ENCODE data around the gene BTRC. TPM values are rescaled to one million over a fixed set of nuclear protein-coding genes. Genes with fewer than 3 reads are reported as not detected.

BTRC gene
- polyA plus RNA-seq, 3 donors: 2.8 to 4.3 (median 3.1) TPM

DNA sequence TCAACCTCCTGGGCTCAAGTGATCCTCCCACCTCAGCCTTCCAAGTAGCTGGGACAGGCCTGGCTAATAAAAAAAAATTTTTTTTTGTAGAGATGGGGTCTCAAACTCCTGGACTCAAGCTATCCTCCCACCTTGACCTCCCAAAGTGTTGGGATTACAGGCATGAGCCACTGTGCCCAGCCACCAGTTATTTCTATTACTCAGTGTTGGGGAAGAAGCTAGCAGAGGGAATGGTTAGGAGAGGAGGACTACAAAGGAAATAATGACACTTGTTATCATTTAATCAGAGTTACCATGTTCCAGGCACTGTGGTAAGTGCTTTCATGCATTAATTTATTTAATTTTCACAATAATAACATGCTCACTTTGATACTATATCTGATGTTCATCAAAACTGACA, 17.6 kb upstream of the BTRC start:
- Histone ChIP-seq H3K4me2 (replicated peaks; ENCODE audit: extremely low read depth, low read length, poor library complexity, severe bottlenecking) (no peak overlapping the region), H3K9me3 (replicated peaks in 1 of 2; ENCODE audit: control insufficient read depth in 1 of 2, insufficient read depth in 1 of 2, low read length in 2 of 2) (no peaks in the 10 kb centered on the region), H3K4me3 (replicated peaks in 1 of 3; ENCODE audit: low read depth in 2 of 3, low read length in 3 of 3) (no peak overlapping the region), H2AFZ (ENCODE audit: insufficient read depth, low read depth, low read length, poor library complexity, severe bottlenecking) (no peak overlapping the region), H3K36me3 (replicated peaks in 1 of 2; ENCODE audit: control insufficient read depth in 1 of 2, insufficient read depth in 2 of 2, low read length in 2 of 2) (no peaks in the 10 kb centered on the region), H3K27me3 (ENCODE audit: control insufficient read depth in 2 of 2, insufficient read depth in 2 of 2, low read length in 2 of 2) (peaks cover 0 to 8% of the 10 kb centered on the region in 2 donors), H4K20me1 (ENCODE audit: insufficient read depth, low read length) (no peaks in the 10 kb centered on the region), H3K79me2 (ENCODE audit: insufficient read depth, low read length) (no peaks in the 10 kb centered on the region), H3K4me1 (ENCODE audit: control insufficient read depth in 1 of 2, insufficient read depth in 2 of 2, low read length in 2 of 2) (no peaks in the 10 kb centered on the region), H3K9ac (ENCODE audit: insufficient read depth, low read length, poor library complexity, severe bottlenecking) (no peak overlapping the region), H3K27ac (ENCODE audit: low read depth in 1 of 2, low read length in 2 of 2) (no peak overlapping the region)
- Mint-ChIP-seq H3K36me3 (no peaks in the 10 kb centered on the region), H3K27ac (no peak overlapping the region), H3K4me3 (no peak overlapping the region), H3K4me1 (no peaks in the 10 kb centered on the region), H3K9me3 (peaks cover 0 to 5% (median 0%) of the 10 kb centered on the region in 7 donors), H3K27me3 (ENCODE audit: low read depth in 3 of 3) (peaks cover 13 to 32% (median 24%) of the 10 kb centered on the region in 3 donors)
- DNase-seq: no peak
- intact Hi-C loops (cut with micrococcal nuclease): no loop called here
- TF ChIP-seq, protein P1, sequence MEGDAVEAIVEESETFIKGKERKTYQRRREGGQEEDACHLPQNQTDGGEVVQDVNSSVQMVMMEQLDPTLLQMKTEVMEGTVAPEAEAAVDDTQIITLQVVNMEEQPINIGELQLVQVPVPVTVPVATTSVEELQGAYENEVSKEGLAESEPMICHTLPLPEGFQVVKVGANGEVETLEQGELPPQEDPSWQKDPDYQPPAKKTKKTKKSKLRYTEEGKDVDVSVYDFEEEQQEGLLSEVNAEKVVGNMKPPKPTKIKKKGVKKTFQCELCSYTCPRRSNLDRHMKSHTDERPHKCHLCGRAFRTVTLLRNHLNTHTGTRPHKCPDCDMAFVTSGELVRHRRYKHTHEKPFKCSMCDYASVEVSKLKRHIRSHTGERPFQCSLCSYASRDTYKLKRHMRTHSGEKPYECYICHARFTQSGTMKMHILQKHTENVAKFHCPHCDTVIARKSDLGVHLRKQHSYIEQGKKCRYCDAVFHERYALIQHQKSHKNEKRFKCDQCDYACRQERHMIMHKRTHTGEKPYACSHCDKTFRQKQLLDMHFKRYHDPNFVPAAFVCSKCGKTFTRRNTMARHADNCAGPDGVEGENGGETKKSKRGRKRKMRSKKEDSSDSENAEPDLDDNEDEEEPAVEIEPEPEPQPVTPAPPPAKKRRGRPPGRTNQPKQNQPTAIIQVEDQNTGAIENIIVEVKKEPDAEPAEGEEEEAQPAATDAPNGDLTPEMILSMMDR (IDR thresholded peaks at IDR 0.05): no peak

DNA sequence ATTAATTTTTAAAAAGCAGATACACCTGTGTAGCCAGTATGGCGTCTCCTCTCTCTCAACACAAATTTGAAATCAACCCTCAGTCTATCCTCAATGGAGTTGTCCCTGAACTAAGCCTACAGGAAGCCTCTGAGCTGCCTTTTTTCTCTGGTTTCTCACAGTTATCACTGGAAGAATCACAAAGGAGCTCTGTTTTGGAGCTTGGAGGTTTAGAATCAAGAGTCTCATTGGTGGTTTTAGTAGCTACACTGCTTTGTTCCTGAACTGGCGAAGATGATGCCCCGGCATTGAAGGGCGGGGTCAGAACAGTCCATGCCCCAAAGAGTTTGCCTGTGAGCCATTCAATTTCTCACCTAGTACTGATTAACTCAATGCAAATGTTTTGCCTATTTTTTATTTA, 16.1 kb upstream of the BTRC start:
- no peak overlapping the region for H3K27ac ChIP-seq (ENCODE audit: low read depth in 1 of 2, low read length in 2 of 2)
- no peak overlapping the region for H3K27ac Mint-ChIP-seq
- H3K27me3 ChIP-seq (ENCODE audit: control insufficient read depth in 2 of 2, insufficient read depth in 2 of 2, low read length in 2 of 2): peaks cover 0 to 6% of the 10 kb centered on the region in 2 donors
- H3K9me3 Mint-ChIP-seq: peaks cover 0 to 5% (median 0%) of the 10 kb centered on the region in 7 donors
- TF ChIP-seq, protein P1 (IDR thresholded peaks at IDR 0.05): no peak
- H4K20me1 ChIP-seq (ENCODE audit: insufficient read depth, low read length): no peaks in the 10 kb centered on the region
- H3K36me3 Mint-ChIP-seq: no peaks in the 10 kb centered on the region
- no peak overlapping the region for H3K4me2 ChIP-seq (replicated peaks; ENCODE audit: extremely low read depth, low read length, poor library complexity, severe bottlenecking)
- H3K4me1 Mint-ChIP-seq: no peaks in the 10 kb centered on the region
- H3K36me3 ChIP-seq (replicated peaks in 1 of 2; ENCODE audit: control insufficient read depth in 1 of 2, insufficient read depth in 2 of 2, low read length in 2 of 2): no peaks in the 10 kb centered on the region
- H3K9ac ChIP-seq (ENCODE audit: insufficient read depth, low read length, poor library complexity, severe bottlenecking): no peak overlapping the region
- intact Hi-C loops (cut with micrococcal nuclease): no loop called here
- H3K4me3 Mint-ChIP-seq: no peak overlapping the region
- WGBS (ENCODE audit: insufficient coverage): no CpG with 5 or more reads among the region's 4 CpGs
- H2AFZ ChIP-seq (ENCODE audit: insufficient read depth, low read depth, low read length, poor library complexity, severe bottlenecking): no peak overlapping the region
- H3K79me2 ChIP-seq (ENCODE audit: insufficient read depth, low read length): no peaks in the 10 kb centered on the region
- H3K4me1 ChIP-seq (ENCODE audit: control insufficient read depth in 1 of 2, insufficient read depth in 2 of 2, low read length in 2 of 2): no peaks in the 10 kb centered on the region
- no peak for DNase-seq
- peaks cover 8 to 37% (median 26%) of the 10 kb centered on the region in 3 donors for H3K27me3 Mint-ChIP-seq (ENCODE audit: low read depth in 3 of 3)
- H3K9me3 ChIP-seq (replicated peaks in 1 of 2; ENCODE audit: control insufficient read depth in 1 of 2, insufficient read depth in 1 of 2, low read length in 2 of 2): no peaks in the 10 kb centered on the region
- H3K4me3 ChIP-seq (replicated peaks in 1 of 3; ENCODE audit: low read depth in 2 of 3, low read length in 3 of 3): no peak overlapping the region
